ENCODE results near the gene UHRF1. TPM values are rescaled to one million over a fixed set of nuclear protein-coding genes. Genes with fewer than 3 reads are reported as not detected.

Gene UHRF1
- total RNA-seq, 1 donor from 2014 or later: 143 TPM

DNA sequence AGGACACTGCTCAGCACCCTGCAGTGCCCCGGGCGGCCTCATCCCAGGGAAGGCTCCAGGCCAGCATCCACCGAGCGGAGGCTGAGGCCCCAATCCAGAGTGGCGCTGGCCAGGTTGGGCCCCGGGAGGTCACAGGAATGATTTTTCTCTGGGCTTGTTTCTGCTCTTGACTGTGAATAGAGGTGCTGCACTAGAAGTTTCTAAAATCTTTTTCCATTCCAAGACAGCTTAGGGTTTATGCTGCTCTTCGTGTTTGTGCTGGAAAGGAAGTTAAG lies 74.7 kb downstream of the UHRF1 start:
- H3K4me3 Mint-ChIP-seq: no peak overlapping the region
- no peaks in the 10 kb centered on the region for H3K36me3 Mint-ChIP-seq (ENCODE audit: low read depth)
- intact Hi-C loops (cut with micrococcal nuclease): no loop called here
- no peaks in the 10 kb centered on the region for H3K9me3 Mint-ChIP-seq
- no peaks in the 10 kb centered on the region for H3K4me1 Mint-ChIP-seq (ENCODE audit: low read depth)
- no peak overlapping the region for H3K27ac Mint-ChIP-seq
- no peaks in the 10 kb centered on the region for H3K27me3 Mint-ChIP-seq (ENCODE audit: insufficient read depth)
- DNase-seq (ENCODE audit: low spot score): no peak

DNA sequence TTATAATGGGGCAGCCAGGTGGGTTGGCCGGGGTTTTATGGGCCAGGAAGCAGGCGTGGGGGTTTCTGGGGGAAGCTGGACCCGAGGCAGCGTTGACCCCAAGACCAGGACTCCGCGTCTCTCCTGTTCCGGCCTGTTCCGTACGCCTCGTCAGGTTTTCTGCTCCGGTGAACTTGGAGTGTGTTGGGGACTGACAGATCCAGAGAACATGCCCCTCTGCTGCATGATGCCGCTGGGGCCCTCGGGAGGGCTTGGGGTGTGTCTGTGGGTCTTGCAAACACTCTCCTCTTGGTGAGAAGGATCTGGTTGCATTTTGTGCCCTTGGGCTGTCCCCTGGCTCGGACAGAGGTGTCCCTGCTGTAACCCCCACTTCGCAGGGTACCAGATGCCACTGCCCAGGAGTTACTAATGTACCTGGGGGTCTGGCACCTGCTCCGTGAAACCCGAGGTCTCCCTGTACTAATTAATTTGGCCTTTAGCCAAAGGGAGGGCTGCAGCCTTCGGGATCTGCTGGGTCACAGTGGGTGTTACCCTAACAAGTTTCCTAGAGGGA lies 75.2 kb downstream of the UHRF1 start:
- Mint-ChIP-seq H3K4me1 (ENCODE audit: low read depth) (no peaks in the 10 kb centered on the region), H3K36me3 (ENCODE audit: low read depth) (no peaks in the 10 kb centered on the region), H3K27ac (no peak overlapping the region), H3K9me3 (no peaks in the 10 kb centered on the region), H3K27me3 (ENCODE audit: insufficient read depth) (no peaks in the 10 kb centered on the region), H3K4me3 (no peak overlapping the region)
- no peak for DNase-seq (ENCODE audit: low spot score)
- intact Hi-C loops (cut with micrococcal nuclease): no loop called here

DNA sequence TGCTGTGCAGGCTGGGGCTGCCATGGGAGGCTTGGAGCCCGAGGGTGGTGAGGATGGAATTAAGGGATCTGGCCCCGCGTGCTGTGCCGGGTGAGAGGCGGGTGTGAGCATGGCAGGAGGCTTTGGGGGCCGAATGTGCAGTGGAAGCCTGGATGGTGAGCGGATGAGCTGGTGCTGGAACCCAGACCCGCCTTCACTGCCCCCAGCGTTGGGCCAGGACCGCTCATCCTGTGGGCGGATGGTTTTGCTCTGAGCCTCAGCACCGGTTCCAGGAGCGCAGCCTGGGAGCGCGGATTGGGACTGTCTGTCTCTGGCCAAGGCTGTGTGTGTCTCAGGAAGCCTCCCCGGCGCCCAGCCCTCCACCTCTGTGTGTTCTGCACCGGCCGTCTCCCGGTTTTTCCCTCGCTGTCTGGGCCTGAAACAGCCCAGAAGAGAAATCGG lies 76.3 kb downstream of the UHRF1 start:
- Mint-ChIP-seq H3K27ac (no peak overlapping the region), H3K4me3 (no peak overlapping the region), H3K4me1 (ENCODE audit: low read depth) (no peaks in the 10 kb centered on the region), H3K9me3 (no peaks in the 10 kb centered on the region), H3K36me3 (ENCODE audit: low read depth) (peaks cover 2% of the 10 kb centered on the region), H3K27me3 (ENCODE audit: insufficient read depth) (no peaks in the 10 kb centered on the region)
- no peak for DNase-seq (ENCODE audit: low spot score)
- intact Hi-C loops (cut with micrococcal nuclease): no loop called here

DNA sequence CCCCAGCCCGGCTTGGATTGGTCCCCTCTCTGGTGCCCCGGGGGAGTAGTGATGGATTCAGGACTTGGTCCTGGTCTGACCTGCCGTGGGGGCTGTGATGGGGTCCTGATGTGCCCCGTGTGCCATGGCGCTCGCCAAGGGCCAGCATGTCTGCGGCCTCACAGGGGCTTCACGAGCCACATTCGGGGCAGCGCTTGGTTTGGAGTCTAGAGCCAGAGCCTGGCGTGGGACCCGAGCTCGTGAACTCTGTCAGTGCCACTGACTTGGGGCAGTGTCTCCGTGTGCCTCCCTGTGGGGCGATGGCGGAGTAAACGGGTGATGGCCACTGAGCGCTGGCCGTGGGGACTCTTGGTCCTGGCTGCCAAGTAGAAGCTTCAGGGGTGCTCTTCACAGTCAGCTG lies 76.8 kb downstream of the UHRF1 start:
- DNase-seq (ENCODE audit: low spot score): no peak
- Mint-ChIP-seq H3K27me3 (ENCODE audit: insufficient read depth) (no peaks in the 10 kb centered on the region), H3K4me1 (ENCODE audit: low read depth) (no peaks in the 10 kb centered on the region), H3K4me3 (no peak overlapping the region), H3K36me3 (ENCODE audit: low read depth) (peaks cover 2% of the 10 kb centered on the region), H3K9me3 (no peaks in the 10 kb centered on the region), H3K27ac (no peak overlapping the region)
- intact Hi-C loops (cut with micrococcal nuclease): no loop called here

DNA sequence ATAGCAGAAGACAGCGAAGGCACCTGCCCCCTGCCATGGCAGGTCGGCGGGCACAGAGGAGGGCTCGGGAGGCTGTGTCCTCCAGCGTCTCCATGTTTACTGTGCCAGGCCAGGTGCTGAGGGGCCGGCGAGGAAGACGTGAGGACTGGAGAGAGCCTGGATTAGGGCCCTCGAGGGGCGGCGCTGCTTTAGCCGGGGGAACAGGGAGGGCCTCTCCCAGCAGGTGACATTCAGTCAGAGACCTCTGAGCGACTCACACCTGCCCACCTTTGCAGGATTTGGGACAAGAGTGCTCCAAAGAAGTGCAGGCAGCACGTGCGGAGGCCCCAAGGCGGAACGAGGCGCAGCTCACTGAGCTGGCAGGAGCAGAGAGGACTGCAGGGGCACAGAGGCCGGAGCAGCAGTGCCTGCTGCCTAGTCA lies 77.2 kb downstream of the UHRF1 start:
- peaks cover 2% of the 10 kb centered on the region for H3K36me3 Mint-ChIP-seq (ENCODE audit: low read depth)
- no peaks in the 10 kb centered on the region for H3K9me3 Mint-ChIP-seq
- H3K4me1 Mint-ChIP-seq (ENCODE audit: low read depth): no peaks in the 10 kb centered on the region
- intact Hi-C loops (cut with micrococcal nuclease): no loop called here
- H3K27ac Mint-ChIP-seq: no peak overlapping the region
- DNase-seq (ENCODE audit: low spot score): no peak
- H3K4me3 Mint-ChIP-seq: no peak overlapping the region
- no peaks in the 10 kb centered on the region for H3K27me3 Mint-ChIP-seq (ENCODE audit: insufficient read depth)

DNA sequence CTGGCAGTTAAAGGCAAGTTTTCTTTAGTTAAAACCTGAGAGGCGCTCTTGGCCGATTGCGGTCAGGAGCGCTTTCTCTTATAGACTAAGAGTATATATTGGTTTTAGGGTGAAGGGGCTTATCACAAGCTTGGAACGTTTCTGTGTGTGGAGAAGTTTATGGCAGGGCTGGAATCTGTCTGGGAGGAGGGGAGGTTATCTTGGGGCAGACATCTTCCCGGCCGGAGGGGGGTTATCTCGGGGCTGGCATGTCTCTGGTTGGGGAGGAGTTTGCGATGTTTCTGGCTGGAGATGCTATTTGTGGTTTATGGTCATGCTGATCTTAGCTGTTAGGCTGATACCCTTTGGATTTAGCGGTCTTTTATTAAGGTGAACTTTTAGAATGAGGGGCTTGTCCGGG lies 78.0 kb downstream of the UHRF1 start:
- intact Hi-C loops (cut with micrococcal nuclease): no loop called here
- Mint-ChIP-seq H3K36me3 (ENCODE audit: low read depth) (peaks cover 2% of the 10 kb centered on the region), H3K27me3 (ENCODE audit: insufficient read depth) (peaks cover 2% of the 10 kb centered on the region), H3K27ac (no peak overlapping the region), H3K9me3 (no peaks in the 10 kb centered on the region), H3K4me3 (no peak overlapping the region), H3K4me1 (ENCODE audit: low read depth) (no peaks in the 10 kb centered on the region)
- DNase-seq (ENCODE audit: low spot score): no peak

DNA sequence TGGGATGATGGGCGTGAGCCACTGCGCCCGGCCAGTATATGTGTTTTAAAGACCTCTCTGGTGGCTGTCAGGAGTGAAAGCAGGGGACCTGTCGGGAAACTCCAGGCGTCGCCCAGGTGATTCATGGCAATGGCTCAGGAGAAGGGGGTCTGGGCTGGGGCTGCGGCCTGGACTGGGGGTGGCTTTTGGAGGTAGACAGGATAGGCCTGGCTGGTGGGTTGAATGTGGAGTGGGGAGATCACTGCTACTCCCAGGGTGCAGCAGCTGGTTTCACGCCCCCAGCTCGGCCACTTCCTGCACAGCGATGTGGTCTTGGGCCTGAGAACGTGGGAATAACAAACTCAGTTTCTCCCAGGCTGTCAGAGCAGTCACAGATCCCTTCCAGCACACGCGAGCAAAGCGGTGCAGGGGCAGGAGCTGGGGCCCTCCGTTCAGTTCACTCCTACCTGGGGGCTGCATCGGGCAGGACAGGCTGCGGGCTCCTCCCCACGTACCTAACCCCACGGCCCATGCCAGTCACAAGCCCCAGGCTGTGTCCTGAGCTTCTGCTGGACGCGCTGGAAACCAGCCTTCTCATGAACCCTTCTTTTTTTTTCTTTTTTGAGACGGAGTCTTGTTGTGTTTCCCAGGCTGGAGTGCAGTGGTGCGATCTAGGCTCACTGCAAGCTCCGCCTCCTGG lies 78.5 kb downstream of the UHRF1 start:
- DNase-seq (ENCODE audit: low spot score): no peak
- intact Hi-C loops (cut with micrococcal nuclease): no loop called here
- peaks cover 4% of the 10 kb centered on the region for H3K36me3 Mint-ChIP-seq (ENCODE audit: low read depth)
- H3K4me1 Mint-ChIP-seq (ENCODE audit: low read depth): peaks cover 4% of the 10 kb centered on the region
- no peak overlapping the region for H3K4me3 Mint-ChIP-seq
- no peaks in the 10 kb centered on the region for H3K9me3 Mint-ChIP-seq
- H3K27me3 Mint-ChIP-seq (ENCODE audit: insufficient read depth): peaks cover 2% of the 10 kb centered on the region
- H3K27ac Mint-ChIP-seq: no peak overlapping the region

DNA sequence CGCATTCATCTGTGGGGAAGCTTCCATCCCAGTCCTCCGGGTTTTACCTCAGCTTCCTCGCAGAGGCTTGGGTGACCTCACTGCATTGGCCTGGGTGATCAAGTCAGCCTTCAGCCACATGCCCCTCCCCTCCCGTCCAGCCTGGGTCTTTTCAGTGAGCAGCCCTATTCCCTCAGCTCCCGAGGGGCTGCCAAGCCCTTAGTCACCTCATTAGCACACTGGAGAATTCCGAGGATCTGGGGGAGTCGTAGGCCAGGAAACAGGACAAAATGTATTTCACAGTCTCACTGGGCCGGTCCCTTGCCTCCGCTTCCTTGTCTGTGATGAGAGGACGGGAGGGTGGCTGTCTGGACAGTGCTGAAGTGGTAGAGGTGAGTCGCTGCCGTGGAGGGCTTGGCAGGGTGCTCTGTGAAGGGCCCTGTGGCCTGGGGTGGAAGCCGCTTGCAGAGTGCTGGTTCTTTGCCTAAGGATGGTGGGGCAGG lies 79.5 kb downstream of the UHRF1 start:
- H3K9me3 Mint-ChIP-seq: no peaks in the 10 kb centered on the region
- H3K27me3 Mint-ChIP-seq (ENCODE audit: insufficient read depth): peaks cover 2% of the 10 kb centered on the region
- peaks cover 6% of the 10 kb centered on the region for H3K4me1 Mint-ChIP-seq (ENCODE audit: low read depth)
- no peak for DNase-seq (ENCODE audit: low spot score)
- H3K36me3 Mint-ChIP-seq (ENCODE audit: low read depth): peaks cover 4% of the 10 kb centered on the region
- H3K4me3 Mint-ChIP-seq: no peak overlapping the region
- intact Hi-C loops (cut with micrococcal nuclease): no loop called here
- H3K27ac Mint-ChIP-seq: no peak overlapping the region

DNA sequence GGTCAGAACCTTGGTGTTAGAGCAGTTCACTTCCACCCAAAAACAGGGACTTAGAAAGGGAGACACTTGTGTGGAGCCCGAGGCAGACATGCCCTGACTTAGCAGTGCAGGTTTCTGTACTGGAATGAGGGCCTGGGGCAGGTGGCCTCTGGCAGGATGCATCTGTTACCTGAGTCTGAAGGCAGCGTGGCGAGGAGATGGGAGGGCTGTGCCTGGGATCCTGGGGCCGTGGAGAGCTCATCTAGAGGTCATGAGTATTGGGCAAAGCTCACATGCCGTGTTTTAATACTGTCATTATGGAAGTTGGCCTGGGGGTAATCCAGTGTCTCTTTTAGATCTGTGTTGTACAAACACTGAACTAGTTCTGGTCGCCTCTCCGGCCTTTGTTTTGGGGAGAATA lies 81.0 kb downstream of the UHRF1 start:
- H3K27me3 Mint-ChIP-seq (ENCODE audit: insufficient read depth): peaks cover 2% of the 10 kb centered on the region
- H3K36me3 Mint-ChIP-seq (ENCODE audit: low read depth): peaks cover 4% of the 10 kb centered on the region
- no peak for DNase-seq (ENCODE audit: low spot score)
- intact Hi-C loops (cut with micrococcal nuclease): no loop called here
- no peaks in the 10 kb centered on the region for H3K9me3 Mint-ChIP-seq
- no peak overlapping the region for H3K4me3 Mint-ChIP-seq
- peaks cover 6% of the 10 kb centered on the region for H3K4me1 Mint-ChIP-seq (ENCODE audit: low read depth)
- no peak overlapping the region for H3K27ac Mint-ChIP-seq

DNA sequence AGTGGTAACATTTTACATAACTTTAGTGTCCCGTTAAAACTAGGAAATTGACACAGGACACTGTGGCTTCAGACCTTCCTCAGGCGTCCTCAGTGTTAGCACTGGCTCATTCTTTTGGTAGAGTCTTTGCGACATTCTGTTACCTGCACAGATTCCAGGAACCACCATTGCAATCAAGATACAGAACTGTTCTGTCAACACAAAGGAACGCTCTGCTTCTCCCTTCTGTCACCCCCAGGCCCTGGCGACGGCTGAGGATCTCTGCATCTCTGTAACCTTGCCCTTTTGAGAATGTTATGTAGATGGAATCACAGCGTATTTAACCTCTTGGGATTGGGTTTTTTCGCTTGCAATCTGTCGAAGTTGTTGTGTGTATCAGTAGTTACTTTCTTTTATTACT lies 82.2 kb downstream of the UHRF1 start:
- Mint-ChIP-seq H3K27ac (no peak overlapping the region), H3K4me3 (no peak overlapping the region), H3K9me3 (no peaks in the 10 kb centered on the region), H3K27me3 (ENCODE audit: insufficient read depth) (peaks cover 2% of the 10 kb centered on the region), H3K36me3 (ENCODE audit: low read depth) (peaks cover 4% of the 10 kb centered on the region), H3K4me1 (ENCODE audit: low read depth) (peaks cover 6% of the 10 kb centered on the region)
- no peak for DNase-seq (ENCODE audit: low spot score)
- intact Hi-C loops (cut with micrococcal nuclease): no loop called here

DNA sequence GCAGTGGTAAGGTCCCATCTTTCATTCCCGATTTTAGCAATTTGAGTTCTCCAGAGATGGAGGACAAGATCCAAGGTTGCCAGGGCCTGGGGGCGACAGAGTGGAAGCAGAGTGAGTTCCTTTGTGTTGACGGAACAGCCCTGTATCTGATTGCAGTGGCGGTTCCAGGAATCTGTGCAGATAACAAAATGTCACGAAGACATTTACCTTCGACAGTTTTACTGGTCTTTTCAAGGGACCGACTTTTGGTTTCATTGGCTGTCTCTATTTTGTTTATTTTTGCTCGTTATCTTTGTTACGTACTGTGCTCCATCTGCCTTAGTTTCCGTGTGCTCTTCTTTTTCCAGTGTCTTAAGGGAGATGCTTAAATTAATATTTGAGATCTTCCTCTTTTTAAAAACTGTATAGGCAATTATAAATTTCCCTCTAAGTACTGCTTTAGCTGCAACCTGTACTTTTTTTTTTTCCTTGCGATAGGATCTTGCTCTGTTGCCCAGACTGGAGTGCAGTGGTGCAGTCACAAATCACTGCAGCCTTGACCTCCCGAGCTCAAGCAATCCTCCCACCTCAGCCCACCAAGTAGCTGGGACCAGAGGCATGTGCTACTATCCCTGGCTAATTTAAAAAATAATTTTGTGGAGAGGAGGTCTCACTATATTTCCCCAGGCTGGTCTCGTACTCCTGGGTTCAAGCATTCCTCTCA lies 82.8 kb downstream of the UHRF1 start:
- no peak for DNase-seq (ENCODE audit: low spot score)
- H3K27me3 Mint-ChIP-seq (ENCODE audit: insufficient read depth): peaks cover 2% of the 10 kb centered on the region
- no peak overlapping the region for H3K4me3 Mint-ChIP-seq
- H3K27ac Mint-ChIP-seq: no peak overlapping the region
- peaks cover 6% of the 10 kb centered on the region for H3K4me1 Mint-ChIP-seq (ENCODE audit: low read depth)
- intact Hi-C loops (cut with micrococcal nuclease): no loop called here
- no peaks in the 10 kb centered on the region for H3K9me3 Mint-ChIP-seq
- peaks cover 7% of the 10 kb centered on the region for H3K36me3 Mint-ChIP-seq (ENCODE audit: low read depth)

DNA sequence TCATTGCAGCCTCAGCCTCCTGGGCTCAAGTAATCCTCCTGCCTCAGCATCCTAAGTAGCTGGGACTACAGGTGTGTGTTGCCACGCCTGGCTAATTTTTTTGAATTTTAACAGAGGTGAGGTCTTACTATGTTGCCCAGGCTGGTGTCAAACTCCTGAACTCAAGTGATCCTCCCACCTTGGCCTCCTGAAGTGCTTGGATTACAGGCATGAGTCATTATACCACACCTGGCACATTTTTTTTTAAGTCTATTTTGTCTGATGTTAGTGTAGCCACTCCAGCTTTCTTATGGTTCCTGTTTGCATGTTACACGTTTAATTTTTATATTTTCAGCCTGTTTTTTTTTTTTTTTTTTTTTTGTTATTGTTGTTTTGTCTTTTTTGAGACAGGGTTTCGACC lies 84.4 kb downstream of the UHRF1 start:
- no peaks in the 10 kb centered on the region for H3K9me3 Mint-ChIP-seq
- H3K4me1 Mint-ChIP-seq (ENCODE audit: low read depth): peaks cover 6% of the 10 kb centered on the region
- H3K36me3 Mint-ChIP-seq (ENCODE audit: low read depth): peaks cover 8% of the 10 kb centered on the region
- DNase-seq (ENCODE audit: low spot score): no peak
- no peak overlapping the region for H3K27ac Mint-ChIP-seq
- no peak overlapping the region for H3K4me3 Mint-ChIP-seq
- intact Hi-C loops (cut with micrococcal nuclease): no loop called here
- H3K27me3 Mint-ChIP-seq (ENCODE audit: insufficient read depth): peaks cover 2% of the 10 kb centered on the region

DNA sequence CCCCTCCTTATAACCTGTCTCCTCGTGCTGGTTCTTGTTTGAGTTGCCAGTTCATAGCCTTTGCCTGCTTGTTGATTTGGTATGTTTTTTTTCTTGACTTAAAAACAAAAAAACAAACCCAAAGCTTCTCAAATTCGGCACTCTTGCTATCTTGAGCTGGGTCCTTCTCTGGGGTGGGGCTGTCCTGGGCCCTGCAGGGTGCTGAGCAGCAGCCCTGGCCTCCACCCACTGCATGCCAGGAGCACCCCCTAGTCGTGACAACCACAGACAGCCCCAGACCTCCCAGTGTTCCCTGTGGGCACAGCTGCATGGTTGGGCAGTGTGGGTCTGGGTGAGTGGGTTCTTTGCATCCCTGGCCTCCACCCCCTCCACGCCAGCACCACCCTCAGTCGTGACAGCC lies 87.4 kb downstream of the UHRF1 start:
- H3K4me1 Mint-ChIP-seq (ENCODE audit: low read depth): peaks cover 6% of the 10 kb centered on the region
- H3K4me3 Mint-ChIP-seq: no peak overlapping the region
- DNase-seq (ENCODE audit: low spot score): no peak
- H3K27me3 Mint-ChIP-seq (ENCODE audit: insufficient read depth): peaks cover 2% of the 10 kb centered on the region
- H3K36me3 Mint-ChIP-seq (ENCODE audit: low read depth): peaks cover 17% of the 10 kb centered on the region
- intact Hi-C loops (cut with micrococcal nuclease): no loop called here
- H3K27ac Mint-ChIP-seq: no peak overlapping the region
- no peaks in the 10 kb centered on the region for H3K9me3 Mint-ChIP-seq
